ENCODE results near the gene DNAH8.

The DNAH8 gene

DNA sequence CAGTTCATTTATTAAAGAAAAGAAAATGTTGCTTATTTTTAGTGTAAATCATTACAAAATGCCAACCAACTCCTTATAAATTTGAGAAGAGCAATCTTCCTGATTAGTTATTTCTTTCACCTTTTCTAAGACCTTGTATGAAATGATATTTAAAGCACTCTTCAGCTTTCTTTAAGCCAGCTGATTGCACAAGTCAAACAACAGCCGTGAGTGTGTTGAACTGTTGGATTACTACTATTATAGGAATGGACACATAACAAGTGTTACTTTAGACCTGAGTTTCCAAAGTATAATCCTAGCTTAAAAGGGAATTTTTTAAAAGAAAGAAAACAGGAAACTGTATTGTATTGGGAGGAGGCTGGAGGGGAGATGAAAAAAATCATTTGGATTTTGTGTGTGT lies 306.7 kb downstream of the DNAH8 start:
- Histone ChIP-seq H3K4me1 (ENCODE audit: low read length) (peaks cover 8% of the 10 kb centered on the region; the same call in 1 of the 2 replicates), H3K4me3 (ENCODE audit: low read length) (no peak overlapping the region), H3K4me2 (ENCODE audit: low read length) (no peak overlapping the region), H3K79me2 (ENCODE audit: low read length) (no peaks in the 10 kb centered on the region), H3K36me3 (replicated peaks; ENCODE audit: low read depth, low read length) (no peaks in the 10 kb centered on the region), H3K9ac (ENCODE audit: low read length) (no peak overlapping the region), H4K20me1 (ENCODE audit: insufficient read depth, low read length) (no peaks in the 10 kb centered on the region), H3K27ac (ENCODE audit: low read length) (no peak overlapping the region), H3K9me3 (ENCODE audit: insufficient read depth, low read length) (no peaks in the 10 kb centered on the region), H2AFZ (ENCODE audit: low read depth, low read length) (no peak overlapping the region), H3K27me3 (ENCODE audit: low read depth, low read length) (peaks cover 57% of the 10 kb centered on the region)
- no peak for TF ChIP-seq EZH2phosphoT487 (IDR thresholded peaks at IDR 0.05; ENCODE audit: low read depth)
- TF ChIP-seq, protein P1, sequence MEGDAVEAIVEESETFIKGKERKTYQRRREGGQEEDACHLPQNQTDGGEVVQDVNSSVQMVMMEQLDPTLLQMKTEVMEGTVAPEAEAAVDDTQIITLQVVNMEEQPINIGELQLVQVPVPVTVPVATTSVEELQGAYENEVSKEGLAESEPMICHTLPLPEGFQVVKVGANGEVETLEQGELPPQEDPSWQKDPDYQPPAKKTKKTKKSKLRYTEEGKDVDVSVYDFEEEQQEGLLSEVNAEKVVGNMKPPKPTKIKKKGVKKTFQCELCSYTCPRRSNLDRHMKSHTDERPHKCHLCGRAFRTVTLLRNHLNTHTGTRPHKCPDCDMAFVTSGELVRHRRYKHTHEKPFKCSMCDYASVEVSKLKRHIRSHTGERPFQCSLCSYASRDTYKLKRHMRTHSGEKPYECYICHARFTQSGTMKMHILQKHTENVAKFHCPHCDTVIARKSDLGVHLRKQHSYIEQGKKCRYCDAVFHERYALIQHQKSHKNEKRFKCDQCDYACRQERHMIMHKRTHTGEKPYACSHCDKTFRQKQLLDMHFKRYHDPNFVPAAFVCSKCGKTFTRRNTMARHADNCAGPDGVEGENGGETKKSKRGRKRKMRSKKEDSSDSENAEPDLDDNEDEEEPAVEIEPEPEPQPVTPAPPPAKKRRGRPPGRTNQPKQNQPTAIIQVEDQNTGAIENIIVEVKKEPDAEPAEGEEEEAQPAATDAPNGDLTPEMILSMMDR (IDR thresholded peaks at IDR 0.05; ENCODE audit: low read depth, low read length): no peak

DNA sequence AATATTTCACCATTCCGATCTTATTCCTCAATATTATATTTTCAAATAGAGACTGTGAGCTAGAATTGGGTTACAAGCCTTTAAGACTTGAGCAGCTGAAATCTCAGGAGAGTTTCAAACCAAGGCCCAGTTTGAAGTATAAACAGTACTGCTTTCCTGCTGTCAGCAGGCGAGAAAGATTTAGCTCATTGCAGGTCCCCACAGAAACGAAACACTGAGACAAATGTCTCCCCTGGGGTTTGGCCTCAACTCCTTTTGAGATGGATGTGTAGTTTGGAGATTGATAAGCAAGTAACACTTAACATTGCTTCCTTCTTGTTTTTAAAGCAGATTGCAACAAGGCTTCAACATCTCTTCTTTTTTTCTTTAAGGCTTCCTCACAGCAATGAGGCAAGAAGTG lies 311.1 kb downstream of the DNAH8 start:
- no peak overlapping the region for H3K4me3 ChIP-seq (ENCODE audit: low read length)
- H2AFZ ChIP-seq (ENCODE audit: low read depth, low read length): no peak overlapping the region
- no peaks in the 10 kb centered on the region for H4K20me1 ChIP-seq (ENCODE audit: insufficient read depth, low read length)
- H3K4me1 ChIP-seq (ENCODE audit: low read length): peaks cover 8% of the 10 kb centered on the region; the same call in 1 of the 2 replicates
- H3K36me3 ChIP-seq (replicated peaks; ENCODE audit: low read depth, low read length): no peaks in the 10 kb centered on the region
- no peaks in the 10 kb centered on the region for H3K9me3 ChIP-seq (ENCODE audit: insufficient read depth, low read length)
- no peaks in the 10 kb centered on the region for H3K79me2 ChIP-seq (ENCODE audit: low read length)
- H3K27me3 ChIP-seq (ENCODE audit: low read depth, low read length): peaks cover 38% of the 10 kb centered on the region
- H3K4me2 ChIP-seq (ENCODE audit: low read length): no peak overlapping the region
- TF ChIP-seq, protein P1 (IDR thresholded peaks at IDR 0.05; ENCODE audit: low read depth, low read length): no peak
- TF ChIP-seq EZH2phosphoT487 (IDR thresholded peaks at IDR 0.05; ENCODE audit: low read depth): no peak
- H3K9ac ChIP-seq (ENCODE audit: low read length): no peak overlapping the region
- H3K27ac ChIP-seq (ENCODE audit: low read length): no peak overlapping the region

DNA sequence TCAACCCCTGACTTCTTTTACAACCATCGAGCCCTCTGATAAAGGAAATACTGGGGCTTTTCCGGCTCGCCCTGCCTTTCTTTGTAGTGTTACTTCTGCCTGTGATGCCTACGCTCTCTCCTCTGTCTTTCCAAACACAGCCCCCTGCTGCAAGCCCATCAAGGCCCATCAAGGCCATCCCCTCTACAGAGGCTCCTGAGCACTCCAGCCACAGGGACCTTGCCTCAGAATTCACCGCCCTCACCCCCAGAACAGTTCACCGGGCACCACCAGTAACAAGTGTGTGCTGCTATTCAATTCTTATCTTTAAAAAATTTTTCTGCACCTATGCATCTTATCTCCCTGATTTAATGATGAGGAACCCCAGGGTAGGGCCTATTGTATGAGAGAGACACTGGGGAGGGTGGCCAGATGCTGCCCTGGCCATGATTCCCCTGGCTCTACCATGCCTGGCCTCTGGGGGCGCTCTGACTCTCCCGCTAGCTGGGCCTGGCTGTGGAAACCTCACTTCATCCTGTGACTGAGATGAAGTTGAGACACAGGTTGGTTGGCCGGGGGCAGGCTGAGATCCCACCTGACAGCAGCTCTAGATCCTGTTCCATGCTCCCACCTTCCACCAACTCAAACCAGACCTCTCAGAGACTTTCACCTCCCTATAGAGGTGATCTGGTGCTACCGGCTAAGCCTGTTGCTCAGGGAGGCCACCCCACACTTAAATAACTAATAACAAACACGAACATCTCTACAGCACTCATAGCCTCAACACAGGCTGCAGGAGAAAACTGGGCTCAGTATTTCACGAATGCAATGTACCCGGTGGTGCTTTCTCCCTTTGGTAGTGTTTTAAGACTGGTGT lies 314.3 kb downstream of the DNAH8 start:
- no peaks in the 10 kb centered on the region for H3K36me3 ChIP-seq (replicated peaks; ENCODE audit: low read depth, low read length)
- H3K4me2 ChIP-seq (ENCODE audit: low read length): no peak overlapping the region
- H3K4me3 ChIP-seq (ENCODE audit: low read length): no peak overlapping the region
- H3K4me1 ChIP-seq (ENCODE audit: low read length): peaks cover 8% of the 10 kb centered on the region; the same call in 1 of the 2 replicates
- H3K9ac ChIP-seq (ENCODE audit: low read length): no peak overlapping the region
- no peaks in the 10 kb centered on the region for H3K9me3 ChIP-seq (ENCODE audit: insufficient read depth, low read length)
- TF ChIP-seq, protein P1 (IDR thresholded peaks at IDR 0.05; ENCODE audit: low read depth, low read length): peak; percentile 90
- TF ChIP-seq EZH2phosphoT487 (IDR thresholded peaks at IDR 0.05; ENCODE audit: low read depth): no peak
- H3K79me2 ChIP-seq (ENCODE audit: low read length): no peaks in the 10 kb centered on the region
- H3K27me3 ChIP-seq (ENCODE audit: low read depth, low read length): peaks cover 56% of the 10 kb centered on the region
- no peak overlapping the region for H3K27ac ChIP-seq (ENCODE audit: low read length)
- no peaks in the 10 kb centered on the region for H4K20me1 ChIP-seq (ENCODE audit: insufficient read depth, low read length)
- H2AFZ ChIP-seq (ENCODE audit: low read depth, low read length): no peak overlapping the region

DNA sequence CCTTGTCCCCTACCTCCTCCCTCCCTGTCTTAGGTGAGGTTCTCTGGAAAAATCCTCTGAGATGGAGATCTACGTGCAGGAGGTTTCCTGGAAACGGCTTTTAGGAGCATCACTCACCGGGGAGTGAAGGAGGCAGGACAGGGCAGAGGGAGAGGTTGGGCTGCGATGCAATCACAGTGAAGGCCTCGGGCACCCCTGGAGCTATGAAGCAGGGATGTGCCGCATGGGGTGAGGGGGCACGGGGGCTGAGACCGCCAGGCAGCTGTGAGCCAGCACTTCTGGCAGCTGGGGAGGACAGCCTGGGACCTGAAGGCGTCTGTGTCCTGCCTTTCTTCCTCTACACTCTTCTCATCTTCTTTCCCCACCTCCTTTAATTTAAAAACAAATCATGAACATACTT lies 320.6 kb downstream of the DNAH8 start:
- no peak overlapping the region for H2AFZ ChIP-seq (ENCODE audit: low read depth, low read length)
- no peak for TF ChIP-seq EZH2phosphoT487 (IDR thresholded peaks at IDR 0.05; ENCODE audit: low read depth)
- TF ChIP-seq, protein P1 (IDR thresholded peaks at IDR 0.05; ENCODE audit: low read depth, low read length): no peak
- H4K20me1 ChIP-seq (ENCODE audit: insufficient read depth, low read length): no peaks in the 10 kb centered on the region
- H3K4me1 ChIP-seq (ENCODE audit: low read length): peaks cover 8% of the 10 kb centered on the region
- H3K36me3 ChIP-seq (replicated peaks; ENCODE audit: low read depth, low read length): no peaks in the 10 kb centered on the region
- H3K4me3 ChIP-seq (ENCODE audit: low read length): no peak overlapping the region
- peaks cover 87% of the 10 kb centered on the region for H3K27me3 ChIP-seq (ENCODE audit: low read depth, low read length)
- H3K9ac ChIP-seq (ENCODE audit: low read length): no peak overlapping the region
- no peak overlapping the region for H3K4me2 ChIP-seq (ENCODE audit: low read length)
- H3K9me3 ChIP-seq (ENCODE audit: insufficient read depth, low read length): no peaks in the 10 kb centered on the region
- no peak overlapping the region for H3K27ac ChIP-seq (ENCODE audit: low read length)
- H3K79me2 ChIP-seq (ENCODE audit: low read length): no peaks in the 10 kb centered on the region

All from OCI-LY3 (cell line).